Right atrium auricular region (tissue), 2 donors: ENCODE results near the gene PARP16. TPM values are rescaled to one million over a fixed set of nuclear protein-coding genes. Genes with fewer than 3 reads are reported as not detected.
"Not testable (repeated sequence)": the region's sequence is repeated elsewhere in the genome, so short reads cannot be mapped to it uniquely, and the experiment has no call there.

ENCODE experiments used
- DNase-seq: peaks from one replicate; pipeline ENCODE4 v3.0.0-alpha.2; 2019; ENCODE audit warnings: low spot score
- H3K27ac ChIP-seq, 2 donors: fragments of 200-600 bp; sonication (generic); 1 replicate in 1 of 2; 2 replicates in 1 of 2; pipeline ENCODE4 v1.5.1; 2016 to 2019
- H3K27me3 ChIP-seq, 2 donors: fragments of 200-600 bp; sonication (generic); one replicate each; pipeline versions ENCODE4 v1.5.1 to v1.6.0; 2017 to 2019
- H3K36me3 ChIP-seq: fragments of 200-600 bp; sonication (generic); one replicate; pipeline ENCODE4 v1.5.1; 2016
- H3K4me1 ChIP-seq, 2 donors: fragments of 200-600 bp; sonication (generic); one replicate each; pipeline versions ENCODE4 v1.5.1 to v1.6.0; 2017 to 2019
- H3K4me3 ChIP-seq, 2 donors: fragments of 200-600 bp; sonication (generic); 1 replicate in 1 of 2; 2 replicates in 1 of 2; pipeline ENCODE4 v1.5.1; 2017 to 2019; ENCODE audit warnings: mild to moderate bottlenecking in 1 of 2, moderate library complexity in 1 of 2
- H3K9me3 ChIP-seq, 2 donors: fragments of 200-600 bp; sonication (generic); one replicate each; pipeline ENCODE4 v1.5.1; 2019
- total RNA-seq, 2 donors: library from RNA; depleted of rRNA; stranded (reverse); fragments of >200 nt; gene quantifications; one replicate each; pipeline ENCODE4 v1.1.0, GENCODE V29; 2016
- TF ChIP-seq, protein P1 (sequence below), 2 donors: fragments of 200-600 bp; sonication (generic); IDR thresholded peaks; one replicate each; pipeline ENCODE4 v1.5.1; 2019; ENCODE audit warnings: antibody characterized with exemption in 2 of 2

Gene PARP16
- total RNA-seq, 2 donors from 2014 or later, result 5.2 to 5.8 TPM

DNA sequence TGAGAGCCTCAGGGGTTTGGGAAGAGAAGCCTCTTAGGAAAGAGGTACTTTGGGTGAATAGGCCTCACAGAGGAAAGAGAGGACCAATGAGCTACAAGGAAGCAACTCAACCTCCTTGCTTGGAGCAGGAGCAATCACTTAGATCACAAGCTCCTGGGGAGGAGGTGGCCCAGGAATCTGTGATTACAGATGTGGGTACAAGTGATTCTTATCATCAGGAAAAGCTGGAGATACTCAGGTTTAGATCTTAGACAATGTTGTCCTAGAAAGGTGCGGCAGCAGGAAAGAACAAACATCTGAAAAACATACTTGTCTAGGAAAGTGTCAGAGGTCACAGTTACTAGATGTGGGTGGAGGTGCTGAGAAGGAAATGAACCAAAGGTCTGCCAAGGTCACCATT, 8.2 kb downstream of the PARP16 start:
- H3K27me3 ChIP-seq, result no peaks in the 10 kb centered on the region
- peaks cover 0 to 14% of the 10 kb centered on the region in 2 donors for H3K4me1 ChIP-seq
- H3K4me3 ChIP-seq, result no peak overlapping the region
- H3K27ac ChIP-seq, result no peak overlapping the region
- TF ChIP-seq, protein P1, sequence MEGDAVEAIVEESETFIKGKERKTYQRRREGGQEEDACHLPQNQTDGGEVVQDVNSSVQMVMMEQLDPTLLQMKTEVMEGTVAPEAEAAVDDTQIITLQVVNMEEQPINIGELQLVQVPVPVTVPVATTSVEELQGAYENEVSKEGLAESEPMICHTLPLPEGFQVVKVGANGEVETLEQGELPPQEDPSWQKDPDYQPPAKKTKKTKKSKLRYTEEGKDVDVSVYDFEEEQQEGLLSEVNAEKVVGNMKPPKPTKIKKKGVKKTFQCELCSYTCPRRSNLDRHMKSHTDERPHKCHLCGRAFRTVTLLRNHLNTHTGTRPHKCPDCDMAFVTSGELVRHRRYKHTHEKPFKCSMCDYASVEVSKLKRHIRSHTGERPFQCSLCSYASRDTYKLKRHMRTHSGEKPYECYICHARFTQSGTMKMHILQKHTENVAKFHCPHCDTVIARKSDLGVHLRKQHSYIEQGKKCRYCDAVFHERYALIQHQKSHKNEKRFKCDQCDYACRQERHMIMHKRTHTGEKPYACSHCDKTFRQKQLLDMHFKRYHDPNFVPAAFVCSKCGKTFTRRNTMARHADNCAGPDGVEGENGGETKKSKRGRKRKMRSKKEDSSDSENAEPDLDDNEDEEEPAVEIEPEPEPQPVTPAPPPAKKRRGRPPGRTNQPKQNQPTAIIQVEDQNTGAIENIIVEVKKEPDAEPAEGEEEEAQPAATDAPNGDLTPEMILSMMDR (IDR thresholded peaks at IDR 0.05), result no peak
- H3K36me3 ChIP-seq, result no peaks in the 10 kb centered on the region
- no peak for DNase-seq
- no peaks in the 10 kb centered on the region for H3K9me3 ChIP-seq

DNA sequence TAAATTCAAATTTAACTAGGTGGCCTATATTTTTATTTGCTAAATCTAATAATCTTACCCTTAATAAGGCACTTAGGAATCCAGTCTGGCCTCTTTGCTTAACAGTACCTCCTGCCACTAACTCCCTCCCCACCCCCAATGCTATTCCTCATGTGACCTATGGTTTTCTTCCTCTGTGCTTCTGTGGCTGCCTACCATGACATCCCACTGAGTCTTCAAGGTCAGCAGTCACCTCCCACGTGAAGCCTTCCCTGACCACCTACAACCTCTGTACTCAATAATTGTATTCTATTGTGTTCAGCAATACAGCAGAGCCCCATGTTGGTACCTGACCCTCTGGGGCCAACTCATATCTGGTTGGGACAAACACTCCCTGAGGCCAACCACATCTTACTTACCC, 9.7 kb downstream of the PARP16 start:
- Histone ChIP-seq H3K4me3 (no peak overlapping the region), H3K4me1 (peaks cover 0 to 17% of the 10 kb centered on the region in 2 donors), H3K36me3 (no peaks in the 10 kb centered on the region), H3K27ac (no peak overlapping the region), H3K27me3 (no peaks in the 10 kb centered on the region), H3K9me3 (no peaks in the 10 kb centered on the region)
- DNase-seq, result no peak
- TF ChIP-seq, protein P1 (IDR thresholded peaks at IDR 0.05), result no peak

DNA sequence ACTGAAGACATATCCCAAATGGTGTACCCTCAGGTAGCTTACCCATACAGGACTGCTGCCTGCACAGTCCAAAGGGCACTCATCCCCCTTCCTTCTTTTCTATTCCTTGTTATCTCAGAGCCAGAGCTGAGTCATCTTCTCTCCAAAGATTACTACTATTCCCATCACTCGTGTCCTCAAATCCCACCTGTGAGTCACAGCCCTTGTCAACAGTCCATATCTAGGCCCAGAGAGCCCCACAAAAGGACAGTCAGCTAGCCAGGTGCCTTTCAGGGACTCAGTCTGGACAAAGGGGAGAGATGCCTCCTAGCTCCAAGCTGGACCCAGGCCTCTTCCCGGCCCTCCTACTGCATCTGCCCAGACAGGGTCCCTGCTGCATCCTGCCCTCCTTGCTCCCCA, 11.0 kb downstream of the PARP16 start:
- no peak for DNase-seq
- Histone ChIP-seq H3K9me3 (no peaks in the 10 kb centered on the region), H3K27ac (no peak overlapping the region), H3K27me3 (no peaks in the 10 kb centered on the region), H3K4me3 (no peak overlapping the region), H3K4me1 (peaks cover 0 to 27% of the 10 kb centered on the region in 2 donors), H3K36me3 (no peaks in the 10 kb centered on the region)
- TF ChIP-seq, protein P1 (IDR thresholded peaks at IDR 0.05), result no peak

DNA sequence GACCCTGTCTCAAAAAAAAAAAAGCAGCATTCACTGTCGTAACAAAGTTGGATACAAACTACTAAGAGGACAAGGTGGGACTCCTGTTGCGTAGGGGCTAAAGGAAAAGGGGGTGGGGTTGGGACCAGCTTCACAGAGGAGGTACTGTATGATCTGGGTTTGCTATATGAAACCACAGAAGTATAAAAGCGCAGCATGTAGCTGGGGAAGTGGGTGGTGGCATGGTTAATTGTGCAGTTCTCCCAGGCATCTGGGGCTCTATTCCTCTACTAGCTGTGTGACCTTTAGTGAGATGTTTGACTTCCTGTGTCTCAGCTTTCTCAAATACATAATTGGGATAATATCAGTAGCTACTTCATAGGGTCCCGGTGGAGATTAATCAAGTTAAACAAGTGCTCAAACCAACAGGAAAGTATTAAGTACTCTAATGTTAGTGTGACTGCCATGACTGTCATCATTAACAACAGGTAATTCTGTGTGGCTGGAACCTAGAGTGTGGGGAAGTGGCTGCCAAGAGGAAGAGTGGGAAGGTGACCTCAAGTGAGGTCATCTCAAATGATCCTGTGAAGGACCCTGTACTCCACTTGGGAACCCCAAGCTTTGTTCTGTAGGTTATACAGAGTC, 11.5 kb downstream of the PARP16 start:
- no peak overlapping the region for H3K4me3 ChIP-seq
- no peak overlapping the region for H3K27ac ChIP-seq
- no peaks in the 10 kb centered on the region for H3K9me3 ChIP-seq
- peaks cover 4% of the 10 kb centered on the region for H3K36me3 ChIP-seq
- H3K4me1 ChIP-seq, result peaks cover 0 to 27% of the 10 kb centered on the region in 2 donors
- TF ChIP-seq, protein P1 (IDR thresholded peaks at IDR 0.05), result no peak
- no peaks in the 10 kb centered on the region for H3K27me3 ChIP-seq
- no peak for DNase-seq

DNA sequence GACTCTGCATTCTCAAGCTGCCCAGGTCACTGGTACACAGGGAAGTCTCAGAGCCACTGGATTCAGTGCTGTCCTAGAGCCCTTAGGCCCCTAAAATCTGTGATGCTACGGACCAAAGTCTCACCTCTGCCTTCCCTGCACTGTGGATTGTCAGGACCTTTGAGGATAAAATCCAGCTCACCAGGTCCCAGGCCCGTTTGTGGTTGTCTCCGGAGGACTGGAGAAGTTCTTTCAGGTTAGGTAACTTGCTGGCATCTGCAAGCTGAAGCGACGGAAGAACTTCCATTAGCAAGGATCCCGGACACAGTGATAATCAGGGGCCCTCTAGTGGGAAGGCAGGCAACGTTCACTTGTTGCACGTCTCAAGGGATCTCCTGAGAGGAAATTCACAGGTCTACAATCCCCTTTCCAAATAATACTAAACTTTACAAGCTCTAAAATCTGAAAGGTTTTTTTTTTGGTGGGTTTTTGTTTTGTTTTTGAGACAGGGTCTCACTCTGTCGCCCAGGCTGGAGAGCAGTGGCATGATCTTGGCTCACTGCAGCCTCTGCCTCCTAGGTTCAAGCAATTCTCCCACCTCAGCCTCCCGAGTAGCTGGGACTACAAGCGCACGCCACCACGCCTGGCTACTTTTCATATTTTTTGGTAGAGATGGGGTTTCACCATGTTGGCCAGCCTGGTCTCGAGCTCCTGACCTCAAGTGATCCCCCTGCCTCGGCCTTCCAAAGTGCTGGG, 15.7 kb downstream of the PARP16 start:
- Histone ChIP-seq H3K27ac (peak overlapping the region in 1 of 2 donors; percentile 36), H3K36me3 (peaks cover 12% of the 10 kb centered on the region), H3K4me1 (peaks cover 0 to 27% of the 10 kb centered on the region in 2 donors)
- peak; percentile 85 for DNase-seq
- not testable (repeated sequence) for H3K4me3 ChIP-seq, H3K27me3 ChIP-seq, H3K9me3 ChIP-seq
- TF ChIP-seq, protein P1 (IDR thresholded peaks at IDR 0.05), result peak; percentile 42 to 75
